Measurements from ENCODE around the gene RNF5.

The RNF5 gene

DNA sequence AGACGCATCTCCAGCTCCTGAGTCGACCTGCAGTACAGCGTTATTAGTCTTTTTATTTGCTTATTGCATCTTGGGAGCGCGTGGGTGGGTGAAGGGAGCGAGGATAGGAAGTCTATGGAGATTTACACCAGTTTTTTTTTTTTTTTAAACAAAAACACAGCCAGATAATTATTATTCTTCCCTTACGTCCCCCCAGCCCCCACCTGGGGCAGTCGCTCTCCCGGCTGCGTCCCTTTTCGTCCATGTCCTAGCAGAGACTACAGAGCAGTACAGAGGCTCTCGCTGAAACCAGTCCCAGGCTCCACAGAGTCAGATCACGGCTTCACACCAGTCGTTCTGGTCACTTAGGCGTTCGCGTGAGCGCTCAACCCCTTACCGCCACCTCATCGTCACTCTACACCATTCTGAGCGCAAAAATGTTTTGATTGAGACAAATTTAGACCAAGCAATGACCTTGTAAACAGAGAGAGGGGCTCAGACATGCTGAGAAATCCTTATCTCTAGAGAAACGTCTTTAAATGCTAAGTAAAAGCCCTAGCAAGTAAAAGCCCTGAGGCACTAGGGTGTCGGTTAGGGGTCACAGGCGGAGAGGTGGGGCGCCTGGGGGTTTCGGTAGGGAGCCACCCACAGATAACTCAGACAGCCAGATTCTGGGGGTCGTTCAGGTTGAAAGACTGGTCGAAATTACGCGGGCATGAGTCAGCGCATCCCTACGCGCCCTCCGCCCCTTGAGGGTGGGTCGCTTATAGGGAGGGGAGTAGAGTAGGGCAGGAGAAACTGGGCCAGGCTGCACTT lies 25.2 kb upstream of the RNF5 start:
- DNase-seq, result no peak

DNA sequence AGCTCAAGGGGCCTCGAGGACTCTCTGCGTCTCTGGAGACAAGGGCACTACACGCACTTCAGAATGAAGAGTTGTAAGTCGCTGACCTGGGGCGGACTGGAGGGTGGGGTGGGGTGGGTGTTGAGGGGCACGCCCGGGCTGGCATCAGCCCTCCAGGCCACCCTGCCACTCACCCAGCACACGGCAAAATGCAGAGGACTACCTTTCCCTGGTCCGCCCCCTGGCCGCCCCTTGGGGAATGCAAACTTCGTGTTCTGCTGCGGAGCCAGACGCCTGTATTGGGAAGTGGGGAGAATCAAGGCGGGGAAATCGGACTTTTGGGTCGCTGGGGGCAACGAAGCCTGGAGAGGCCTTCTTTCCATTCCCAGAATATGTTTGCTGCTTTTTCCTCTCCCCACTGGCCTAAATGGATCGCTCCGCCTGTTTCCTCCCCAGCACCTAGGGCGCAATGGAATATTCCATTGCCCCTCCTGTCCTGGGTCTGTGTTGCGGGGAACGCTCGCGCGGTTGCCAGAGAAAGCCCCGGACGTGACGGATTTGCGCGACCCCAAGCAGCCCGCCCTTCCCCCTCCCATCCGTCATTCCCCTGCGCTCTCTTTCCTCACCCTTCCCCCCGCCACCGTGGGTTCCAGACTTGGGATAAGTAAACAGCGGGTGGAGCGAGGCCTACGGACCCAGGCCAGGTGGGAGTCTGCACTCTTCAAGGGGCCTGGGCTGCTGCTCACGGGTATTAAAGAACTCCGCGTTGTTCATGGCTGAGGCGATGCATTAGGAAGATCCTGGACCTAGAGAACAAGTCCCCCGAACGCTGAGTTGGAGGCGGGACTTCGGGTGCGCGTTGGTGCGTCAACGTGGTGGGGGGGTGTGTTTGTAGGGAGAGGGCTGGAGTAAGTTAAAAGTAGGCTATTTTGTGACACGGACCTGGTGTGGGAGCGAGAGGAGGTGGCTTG lies 24.4 kb upstream of the RNF5 start, which contains the start of gene PPT2:
PPT2 (plus strand) TSS at position 578 of the 950 bp plus-strand sequence. CDS start 454 bp downstream, outside the sequence.
- DNase-seq, result peak; percentile 94

DNA sequence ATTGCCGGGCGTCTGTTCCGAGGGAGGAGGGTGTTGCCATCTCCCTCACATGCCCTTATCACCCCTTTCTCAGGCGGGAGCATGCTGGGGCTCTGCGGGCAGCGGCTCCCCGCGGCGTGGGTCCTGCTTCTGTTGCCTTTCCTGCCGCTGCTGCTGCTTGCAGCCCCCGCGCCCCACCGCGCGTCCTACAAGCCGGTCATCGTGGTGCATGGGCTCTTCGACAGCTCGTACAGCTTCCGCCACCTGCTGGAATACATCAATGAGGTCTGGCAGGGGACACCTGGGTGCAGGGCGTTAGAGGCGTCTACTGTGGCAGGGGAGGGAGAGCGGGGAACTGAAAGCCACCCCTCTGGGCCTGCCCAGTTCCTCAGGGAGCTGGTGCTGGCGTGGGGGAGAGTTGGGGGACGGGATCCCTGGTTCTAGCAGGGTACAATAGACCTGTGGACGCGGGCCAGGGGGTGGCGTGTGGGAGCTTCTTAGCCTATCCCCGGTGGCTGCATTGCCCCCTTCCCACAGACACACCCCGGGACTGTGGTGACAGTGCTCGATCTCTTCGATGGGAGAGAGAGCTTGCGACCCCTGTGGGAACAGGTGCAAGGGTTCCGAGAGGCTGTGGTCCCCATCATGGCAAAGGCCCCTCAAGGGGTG lies 23.6 kb upstream of the RNF5 start:
- no peak for DNase-seq

DNA sequence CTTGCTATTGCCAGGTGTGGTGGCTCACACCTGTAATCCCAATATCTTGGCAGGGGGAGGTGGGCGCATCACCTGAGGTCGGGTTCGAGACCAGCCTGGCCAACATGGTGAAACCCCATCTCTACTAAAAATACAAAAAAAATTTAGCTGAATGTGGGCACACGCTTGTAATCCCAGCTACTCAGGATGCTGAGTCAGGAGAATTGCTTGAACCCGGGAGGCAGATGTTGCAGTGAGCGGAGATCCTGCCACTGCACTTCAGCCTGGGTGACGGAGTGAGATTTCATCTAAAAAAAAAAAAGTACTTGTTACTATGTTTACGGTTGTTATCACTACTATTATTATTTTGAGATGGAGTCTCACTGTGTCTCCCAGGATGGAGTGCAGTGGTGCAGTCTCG lies 21.3 kb upstream of the RNF5 start:
- DNase-seq, result no peak

DNA sequence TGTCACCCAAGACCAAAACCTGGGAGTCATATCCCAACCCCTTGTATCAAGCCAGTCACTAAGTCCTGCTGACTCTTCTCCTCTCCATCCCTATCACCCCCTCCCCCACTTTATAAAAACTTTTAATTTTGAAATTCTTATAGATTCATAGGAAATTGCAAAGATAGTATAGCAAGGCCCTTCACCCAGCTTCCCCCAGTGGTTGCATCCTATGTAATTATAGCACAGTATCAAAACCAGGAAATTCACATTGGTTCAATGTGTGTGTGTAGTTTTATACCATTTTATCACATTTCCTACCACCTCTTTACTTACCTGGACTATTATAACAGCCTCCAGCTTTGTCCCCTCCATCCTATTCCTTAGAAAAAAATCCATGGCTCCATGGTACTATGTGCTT lies 20.2 kb upstream of the RNF5 start:
- no peak for DNase-seq

DNA sequence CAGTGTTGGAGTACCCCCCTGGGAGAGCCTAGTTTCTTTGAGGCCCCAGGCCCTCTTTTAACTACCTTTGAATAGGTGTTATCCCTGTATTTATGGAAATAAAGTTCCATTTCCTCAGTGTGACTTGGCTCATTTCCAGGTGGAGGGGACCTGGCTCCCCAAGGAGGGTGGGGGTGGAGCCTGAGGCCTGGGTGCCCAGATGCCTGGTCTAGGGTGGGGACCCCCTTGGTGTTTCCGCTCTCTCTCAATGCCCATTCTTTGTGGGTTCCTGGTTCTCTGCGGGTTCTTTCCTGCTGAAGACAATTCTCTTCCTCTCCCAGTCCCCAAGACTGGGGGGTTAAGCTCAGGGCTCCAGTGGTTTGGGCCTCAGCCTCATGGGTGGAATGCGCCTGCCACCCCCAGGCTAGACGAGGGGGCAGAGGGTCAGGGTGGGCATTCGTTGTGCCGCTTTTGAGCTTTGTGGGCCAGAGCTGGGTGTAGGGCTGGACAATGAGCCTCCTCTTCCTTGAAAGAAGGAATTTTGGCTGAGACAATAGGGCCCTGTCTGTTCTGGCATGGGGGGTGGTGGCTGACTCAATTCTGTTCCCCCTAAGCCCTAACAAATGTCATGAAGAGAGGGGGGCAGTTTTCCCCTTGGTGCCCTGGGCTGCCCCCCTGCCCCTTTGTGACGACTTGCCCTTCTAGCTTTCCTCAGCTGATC lies 14.5 kb upstream of the RNF5 start:
- no peak for DNase-seq

DNA sequence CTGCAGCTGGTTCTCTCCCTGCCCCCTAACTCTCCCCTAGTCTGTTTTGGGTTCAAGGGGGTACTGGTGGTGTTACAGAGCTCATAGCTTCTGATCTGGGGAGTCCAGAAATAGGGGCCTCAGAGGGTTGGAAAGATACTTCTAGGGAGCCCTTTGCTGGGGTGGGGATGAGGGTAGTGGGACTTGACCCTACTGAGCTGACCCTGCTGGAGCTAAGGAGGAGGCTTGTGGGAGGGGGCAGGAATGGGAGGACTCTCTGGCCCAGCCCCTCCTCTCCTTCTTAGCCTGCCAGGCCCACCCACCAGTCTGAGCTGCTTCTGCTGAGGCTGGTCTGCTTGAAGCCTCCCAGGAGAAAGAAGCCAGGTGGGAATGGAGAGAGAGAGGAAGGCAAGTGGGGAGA lies 13.9 kb upstream of the RNF5 start, which contains the start of gene EGFL8:
EGFL8 (plus strand) TSS at position 301 of the 400 bp plus-strand sequence. CDS start 1,571 bp downstream, outside the sequence.
- no peak for DNase-seq

DNA sequence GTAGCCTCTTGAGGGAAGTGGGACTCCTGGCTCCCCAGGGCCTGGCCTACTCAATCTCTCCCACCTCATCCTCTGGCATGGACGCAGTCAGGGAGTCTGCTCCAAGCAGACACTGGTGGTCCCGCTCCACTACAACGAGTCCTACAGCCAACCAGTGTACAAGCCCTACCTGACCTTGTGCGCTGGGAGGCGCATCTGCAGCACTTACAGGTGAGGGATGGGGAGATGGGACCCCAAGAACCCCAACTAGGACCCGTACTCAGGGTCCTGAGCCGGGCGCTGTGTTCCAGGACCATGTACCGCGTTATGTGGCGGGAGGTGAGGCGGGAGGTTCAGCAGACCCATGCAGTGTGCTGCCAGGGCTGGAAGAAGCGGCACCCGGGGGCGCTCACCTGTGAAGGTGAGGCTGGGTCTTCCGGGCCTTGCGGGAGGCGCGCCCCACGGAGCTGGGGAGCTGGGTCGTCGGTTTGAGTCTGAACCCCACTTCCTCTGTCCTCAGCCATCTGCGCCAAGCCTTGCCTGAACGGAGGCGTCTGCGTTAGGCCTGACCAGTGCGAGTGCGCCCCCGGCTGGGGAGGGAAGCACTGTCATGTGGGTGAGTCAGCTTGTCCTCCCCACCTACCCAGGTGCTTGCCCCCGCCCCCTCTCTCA lies 11.7 kb upstream of the RNF5 start:
- DNase-seq, result no peak

DNA sequence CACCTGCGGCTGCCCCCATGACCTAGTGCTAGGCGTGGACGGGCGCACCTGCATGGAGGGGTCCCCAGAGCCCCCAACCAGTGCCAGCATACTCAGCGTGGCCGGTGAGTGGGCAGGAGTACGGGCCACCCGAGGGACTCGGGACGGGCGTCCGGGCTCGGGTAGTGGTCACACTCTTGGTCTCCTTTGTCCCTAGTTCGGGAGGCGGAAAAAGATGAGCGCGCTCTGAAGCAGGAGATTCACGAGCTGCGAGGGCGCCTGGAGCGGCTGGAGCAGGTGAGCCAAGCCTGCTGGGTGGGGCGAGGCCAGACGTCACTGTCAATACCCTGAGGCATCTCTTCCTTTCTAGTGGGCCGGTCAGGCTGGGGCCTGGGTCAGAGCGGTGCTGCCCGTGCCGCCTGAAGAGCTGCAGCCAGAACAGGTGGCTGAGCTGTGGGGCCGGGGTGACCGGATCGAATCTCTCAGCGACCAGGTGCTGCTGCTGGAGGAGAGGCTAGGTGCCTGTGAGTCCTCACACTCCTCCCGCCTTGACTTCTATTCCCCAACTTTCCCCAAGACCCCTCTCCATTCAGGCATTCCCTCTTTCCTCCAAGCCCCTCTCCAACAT lies 10.9 kb upstream of the RNF5 start:
- no peak for DNase-seq

DNA sequence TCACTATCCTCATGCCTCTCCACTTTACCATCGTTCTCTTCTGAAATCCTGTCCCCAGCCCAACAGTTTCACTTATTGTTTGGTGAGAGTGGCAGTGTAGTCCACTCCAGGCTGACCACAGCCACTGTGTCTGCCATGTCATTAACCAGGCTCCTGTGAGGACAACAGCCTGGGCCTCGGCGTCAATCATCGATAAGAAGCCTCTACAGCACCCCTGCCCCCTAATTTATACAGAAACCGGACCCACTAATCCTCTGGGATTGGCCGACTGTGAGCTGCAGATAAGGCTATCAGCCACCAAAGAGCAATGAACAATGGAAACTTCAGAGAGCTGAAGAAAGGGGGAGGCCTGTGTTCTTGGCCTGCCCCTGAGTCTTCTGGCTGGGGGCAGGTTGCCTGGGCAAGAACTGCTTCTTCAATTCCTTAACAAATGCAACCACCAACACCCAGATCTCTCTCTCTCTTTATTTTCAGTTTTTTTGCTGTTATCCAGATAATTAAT lies 10.4 kb upstream of the RNF5 start:
- DNase-seq, result no peak

DNA sequence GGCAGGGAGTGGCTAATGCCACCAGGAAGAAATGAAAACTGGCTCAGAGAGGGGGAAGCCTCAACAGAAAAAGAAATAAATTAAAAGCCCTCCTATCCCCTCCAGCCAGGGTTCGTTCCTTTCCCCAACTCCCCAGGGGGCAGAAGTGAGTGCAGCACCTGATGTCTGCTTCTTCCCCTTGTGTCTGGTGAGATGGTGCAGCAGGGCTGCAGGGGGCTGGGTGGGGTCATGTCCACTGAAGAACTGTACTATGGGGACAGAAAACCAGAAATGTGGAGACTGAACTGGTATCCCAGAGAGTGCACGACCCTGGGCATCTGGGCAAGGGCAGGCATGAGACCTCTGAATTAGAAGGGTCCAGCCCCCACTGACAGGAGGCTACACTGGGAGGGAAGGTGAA lies 9.9 kb upstream of the RNF5 start:
- no peak for DNase-seq

DNA sequence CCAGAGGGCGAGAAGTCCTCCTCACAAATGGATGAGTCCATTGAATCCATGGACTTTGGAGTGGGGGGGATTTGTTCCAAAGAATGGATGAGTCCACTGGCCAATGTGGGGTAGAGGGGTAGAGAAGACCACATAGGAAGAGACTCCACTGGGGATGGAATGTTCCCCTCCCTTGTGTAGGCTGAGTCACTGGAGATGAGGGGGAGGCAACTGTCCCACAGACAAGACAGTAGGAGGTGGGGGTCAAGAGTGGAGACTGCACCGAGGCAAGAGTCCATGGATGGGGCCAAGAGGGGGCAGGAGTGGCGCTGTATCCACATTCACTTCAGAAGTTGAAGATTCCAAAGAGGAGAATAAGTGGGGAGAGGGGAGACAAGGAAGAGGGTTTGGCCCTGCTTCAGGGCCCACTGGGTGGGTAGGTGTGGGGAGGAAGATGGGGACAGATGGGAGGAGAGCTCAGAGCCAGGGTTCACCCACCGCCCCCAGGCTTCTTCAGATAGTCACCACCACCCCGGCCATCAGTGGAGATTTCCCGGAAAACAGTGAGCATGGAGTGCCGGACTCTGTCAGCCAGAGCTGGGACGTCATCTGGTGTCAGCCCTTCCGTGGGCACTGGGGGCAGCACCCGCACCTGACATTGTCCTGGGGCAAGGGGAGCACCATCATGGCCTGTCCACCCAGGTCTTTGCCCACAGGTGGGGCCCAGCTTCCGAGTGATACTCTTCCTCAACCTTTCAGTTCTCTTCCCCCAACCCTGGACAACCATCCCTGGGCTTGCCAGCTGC lies 9.2 kb upstream of the RNF5 start:
- no peak for DNase-seq

DNA sequence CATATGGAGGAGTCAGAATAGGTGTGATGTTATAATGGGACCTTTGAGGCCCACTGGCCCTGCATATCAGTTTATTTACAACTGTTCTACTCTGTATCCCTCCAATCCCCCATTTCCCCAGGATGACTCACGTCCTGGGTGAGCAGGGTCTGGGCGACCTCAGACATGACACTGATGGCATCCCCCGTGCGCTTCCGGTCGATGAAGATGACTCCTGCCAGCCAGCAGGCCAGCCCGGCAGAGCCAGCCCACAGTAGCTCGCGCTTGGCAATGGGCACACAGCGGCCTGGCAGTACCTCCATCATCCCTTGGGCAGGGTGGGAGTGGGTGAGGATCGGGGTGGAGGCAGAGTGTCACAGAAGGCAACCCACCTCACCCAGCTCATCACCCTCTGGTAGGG lies 7.9 kb upstream of the RNF5 start:
- no peak for DNase-seq

DNA sequence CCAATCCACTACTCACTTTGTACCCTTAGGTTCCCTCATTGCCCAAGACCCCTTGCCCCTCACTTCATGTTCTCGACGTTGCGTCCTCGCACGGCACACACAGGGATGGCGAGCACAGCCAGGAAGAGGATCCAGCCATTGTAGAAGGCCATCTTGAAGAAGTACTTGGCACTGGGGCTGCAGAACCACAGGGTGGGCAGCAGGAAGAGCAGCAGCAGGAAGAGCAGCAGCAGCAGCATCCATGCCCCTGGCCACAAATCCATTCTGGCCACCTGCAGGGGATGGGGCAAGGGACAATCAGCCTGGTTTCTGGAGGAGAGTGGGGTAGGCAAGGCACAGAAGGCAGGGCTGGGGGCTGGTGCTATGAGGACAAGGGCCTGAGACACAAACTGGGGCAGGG lies 7.0 kb upstream of the RNF5 start:
- no peak for DNase-seq

DNA sequence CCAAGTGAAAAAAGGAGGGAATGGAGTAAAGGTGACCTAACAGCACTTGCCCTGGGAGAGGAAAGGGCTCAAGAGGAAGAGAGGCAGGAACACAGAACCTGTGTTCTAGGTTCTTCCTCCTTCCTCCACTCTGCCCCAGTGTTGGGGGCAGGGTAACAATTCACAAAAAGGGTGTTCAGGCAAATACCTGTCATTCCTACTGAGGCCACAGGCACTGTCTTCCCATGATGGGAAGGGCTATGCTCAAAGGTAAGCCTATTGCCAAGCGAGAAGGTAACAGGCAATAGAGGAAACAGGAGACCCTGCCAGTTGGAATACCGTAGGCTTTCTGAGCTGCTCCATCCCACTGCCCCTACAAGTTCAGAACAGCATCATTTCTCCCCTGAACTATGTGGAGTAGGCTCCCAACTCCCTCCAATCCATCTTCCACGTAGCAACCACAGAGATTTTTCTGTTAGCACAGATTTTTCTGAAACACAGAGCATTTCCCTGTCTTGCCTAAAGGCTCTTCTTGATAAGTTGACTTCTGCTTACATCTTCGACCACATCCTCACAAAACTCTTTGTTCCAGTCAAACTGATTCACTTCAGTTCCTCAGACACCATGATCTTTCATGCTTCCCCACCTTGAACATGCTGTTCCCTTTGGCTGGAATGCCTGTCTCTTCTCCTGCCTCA lies 5.0 kb upstream of the RNF5 start:
- DNase-seq, result no peak

DNA sequence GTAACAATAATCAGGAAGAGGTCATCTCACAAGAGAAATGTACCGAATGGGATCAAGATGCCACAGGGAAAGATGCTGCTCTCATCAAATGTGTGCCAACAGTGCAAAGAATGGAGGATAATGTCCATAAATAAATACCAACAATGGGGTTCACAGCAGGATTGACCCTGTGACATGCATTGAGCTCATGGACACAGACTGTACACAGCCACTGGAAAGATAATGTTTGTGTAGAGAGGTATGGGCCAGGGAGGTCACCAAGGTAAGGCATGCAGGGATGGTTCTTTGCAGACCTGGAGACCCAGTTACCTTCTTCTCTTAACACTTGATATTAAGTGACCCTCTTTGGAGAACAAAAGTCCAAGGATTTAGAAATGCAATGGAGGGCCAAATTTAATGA lies 3.8 kb upstream of the RNF5 start:
- no peak for DNase-seq

DNA sequence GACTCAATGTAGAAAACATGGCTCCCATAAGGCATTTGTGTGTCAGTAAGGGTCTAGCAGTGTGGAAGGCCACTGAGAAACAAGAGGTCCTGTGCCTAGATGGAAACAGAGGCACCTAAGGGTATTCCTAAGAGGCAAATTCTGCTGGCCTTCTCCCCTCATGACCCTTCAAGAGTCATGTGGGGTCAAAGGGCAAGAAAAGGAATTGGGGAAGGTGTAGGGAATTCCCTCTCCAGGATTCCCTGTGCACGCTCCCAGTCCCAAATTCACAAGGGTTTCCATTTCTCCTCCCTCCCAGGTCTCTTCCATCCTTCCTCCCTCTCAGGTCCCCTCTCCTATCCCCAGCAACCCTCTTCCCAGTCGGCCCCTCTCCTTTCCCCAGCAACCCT lies 2.9 kb upstream of the RNF5 start:
- DNase-seq, result no peak

DNA sequence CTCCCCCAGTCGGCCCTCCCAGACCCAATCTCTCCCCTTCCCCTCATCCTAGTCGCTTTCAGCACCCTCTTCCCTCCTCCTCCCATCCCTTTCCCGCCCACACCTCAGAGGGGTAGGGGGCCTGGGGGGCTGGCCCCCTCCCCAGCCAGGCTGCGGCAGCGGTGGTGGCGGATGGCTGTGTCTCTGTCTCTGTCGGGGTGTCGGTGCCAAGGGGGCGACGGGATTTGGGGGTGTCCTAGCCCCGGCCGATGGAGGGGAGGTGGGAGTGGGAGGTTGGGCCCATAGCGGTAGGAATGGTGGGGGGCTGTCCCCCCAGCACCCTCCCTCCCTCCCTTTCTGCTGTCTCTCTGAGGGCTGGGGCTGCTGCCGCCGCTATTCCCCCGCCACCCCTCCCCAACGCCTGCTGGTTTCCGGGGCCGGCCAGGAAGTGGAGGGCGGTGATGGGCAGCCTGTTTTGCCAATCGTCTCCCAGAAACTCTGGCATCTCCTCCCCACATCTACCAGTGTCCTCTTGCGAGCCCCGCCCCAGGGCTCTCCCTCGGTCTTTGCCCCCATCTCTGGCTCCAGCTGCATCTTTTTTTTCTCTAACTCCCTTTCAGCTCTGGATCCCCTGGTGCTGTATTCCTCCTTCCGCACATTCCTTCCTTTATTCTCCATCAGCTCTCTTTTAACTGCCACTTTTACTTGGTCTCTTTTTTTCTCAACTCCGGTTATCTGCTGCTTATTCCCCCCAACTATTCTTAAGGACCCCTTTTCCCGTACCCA lies 2.3 kb upstream of the RNF5 start, which contains the start of gene AGPAT1:
AGPAT1 (minus strand) TSS at position 374 of the 765 bp plus-strand sequence. CDS start 4,588 bp downstream, outside the sequence.
- peak; percentile 98 for DNase-seq

All from right forelimb (tissue), 1 donor.